ENCODE results near the gene STX4. TPM values are rescaled to one million over a fixed set of nuclear protein-coding genes. Genes with fewer than 3 reads are reported as not detected.
"Not testable (repeated sequence)": the region's sequence is repeated elsewhere in the genome, so short reads cannot be mapped to it uniquely, and the experiment has no call there.

The STX4 gene
- total RNA-seq, 1 experiment from 2014 or later = 17.1 TPM

- DNase-seq (ENCODE audit: low spot score) = no peak
Observed at GRCh38 chr16:30998852-30999761, 34.3 kb upstream of the STX4 start.

GRCh38 chr16:31000671-31001382 is 32.5 kb upstream of the STX4 start:
- DNase-seq (ENCODE audit: low spot score) = no peak

- no peak for DNase-seq (ENCODE audit: low spot score)
Observed at GRCh38 chr16:31001507-31002249, 31.7 kb upstream of the STX4 start.

- no peak for DNase-seq (ENCODE audit: low spot score)
Observed at GRCh38 chr16:31002250-31002700, 31.1 kb upstream of the STX4 start.

GRCh38 chr16:31002862-31003341 is 30.5 kb upstream of the STX4 start:
- DNase-seq (ENCODE audit: low spot score) = no peak

- no peak for DNase-seq (ENCODE audit: low spot score)
Observed at GRCh38 chr16:31003744-31004143, 29.6 kb upstream of the STX4 start.

GRCh38 chr16:31004658-31005057 is 28.7 kb upstream of the STX4 start:
- DNase-seq (ENCODE audit: low spot score) = no peak

GRCh38 chr16:31005350-31006085 is 27.8 kb upstream of the STX4 start:
- no peak for DNase-seq (ENCODE audit: low spot score)

GRCh38 chr16:31006086-31006385 is 27.3 kb upstream of the STX4 start:
- DNase-seq (ENCODE audit: low spot score) = no peak

- no peak for DNase-seq (ENCODE audit: low spot score)
Observed at GRCh38 chr16:31006589-31006988, 26.8 kb upstream of the STX4 start.

GRCh38 chr16:31007684-31008083 is 25.7 kb upstream of the STX4 start:
- no peak for DNase-seq (ENCODE audit: low spot score)

GRCh38 chr16:31008149-31008548 is 25.2 kb upstream of the STX4 start:
- no peak for DNase-seq (ENCODE audit: low spot score)

- no peak for DNase-seq (ENCODE audit: low spot score)
Observed at GRCh38 chr16:31008551-31008950, 24.8 kb upstream of the STX4 start.

GRCh38 chr16:31009120-31009519 is 24.2 kb upstream of the STX4 start:
- no peak for DNase-seq (ENCODE audit: low spot score)

GRCh38 chr16:31009894-31010584 is 23.3 kb upstream of the STX4 start:
- no peak for DNase-seq (ENCODE audit: low spot score)

GRCh38 chr16:31010585-31011325 is 22.6 kb upstream of the STX4 start, which contains the start of gene STX1B:
STX1B (minus strand) TSS chr16:31010638; CDS start chr16:31010396, 242 bp downstream.
- DNase-seq (ENCODE audit: low spot score) = no peak

GRCh38 chr16:31011815-31012214 is 21.5 kb upstream of the STX4 start:
- DNase-seq (ENCODE audit: low spot score) = not testable (repeated sequence)

GRCh38 chr16:31013292-31013691 is 20.1 kb upstream of the STX4 start:
- DNase-seq (ENCODE audit: low spot score) = not testable (repeated sequence)

GRCh38 chr16:31016018-31016417 is 17.3 kb upstream of the STX4 start:
- DNase-seq (ENCODE audit: low spot score) = no peak

GRCh38 chr16:31017756-31018155 is 15.6 kb upstream of the STX4 start:
- not testable (repeated sequence) for DNase-seq (ENCODE audit: low spot score)

Measured in HT-29 (cell line).